ENCODE results near the gene FERMT3.
A peak's percentile ranks its signal among the peaks of the same experiment; 100 is the strongest.

- TF ChIP-seq CTCF (IDR thresholded peaks at IDR 0.05; ENCODE audit: control extremely low read depth in 1 of 3, insufficient read depth in 1 of 3, low read depth in 1 of 3, low read length in 3 of 3), result no peak
- no peak for TF ChIP-seq POLR2A (IDR thresholded peaks at IDR 0.05; ENCODE audit: control extremely low read depth in 1 of 2, low read depth in 2 of 2, low read length in 2 of 2)
- no peak for TF ChIP-seq EP300 (IDR thresholded peaks at IDR 0.05; ENCODE audit: borderline replicate concordance in 1 of 2, low read depth in 2 of 2, low read length in 2 of 2)
- no peak for TF ChIP-seq CEBPB (IDR thresholded peaks at IDR 0.05; ENCODE audit: low read depth, low read length)
- no peak for TF ChIP-seq NRF1 (IDR thresholded peaks at IDR 0.05; ENCODE audit: low read depth, low read length)
- TF ChIP-seq KDM4A (IDR thresholded peaks at IDR 0.05; ENCODE audit: low read depth, low read length, severe bottlenecking), result no peak
- no peak for TF ChIP-seq CHD1 (IDR thresholded peaks at IDR 0.05; ENCODE audit: low read depth, low read length)
- peak; percentile 14; the same call in 1 of the 2 replicates for TF ChIP-seq POLR2AphosphoS5 (IDR thresholded peaks at IDR 0.05; ENCODE audit: low read depth, low read length)
Measured at GRCh38 chr11:64268893-64269539, 62.5 kb downstream of the FERMT3 start.

Data from H1 (cell line).